NB4 (cell line): ENCODE data around the gene NDUFC2.

Experiments
- CTCF ChIP-seq: IDR thresholded peaks from one replicate; pipeline ENCODE4 v1.5.1; 2012; ENCODE audit warnings: low read depth, low read length
- MYC ChIP-seq: IDR thresholded peaks from 2 replicates; pipeline ENCODE4 v1.6.1; 2011; ENCODE audit warnings: low read depth, low read length
- POLR2A ChIP-seq: IDR thresholded peaks from 2 replicates; pipeline ENCODE4 v1.6.1; 2011; ENCODE audit warnings: mild to moderate bottlenecking; ENCODE audit not compliant: insufficient read length; ENCODE audit errors: extremely low read depth

- TF ChIP-seq CTCF: no peak
- TF ChIP-seq MYC: no peak
- no peak for TF ChIP-seq POLR2A
Observed at GRCh38 chr11:78070621-78071020, 9.0 kb downstream of the NDUFC2 start.
